Measurements from ENCODE around the gene OR6V1.

The OR6V1 gene

GRCh38 chr7:143016996-143017395 lies 35.1 kb upstream of the OR6V1 start:
- H3K4me3 ChIP-seq (ENCODE audit: low read length): no peak overlapping the region
- H3K9ac ChIP-seq (ENCODE audit: low read depth, low read length): no peak overlapping the region
- H3K4me1 ChIP-seq (ENCODE audit: insufficient read depth, low read length): no peaks in the 10 kb centered on the region
- no peak overlapping the region for H3K27ac ChIP-seq (ENCODE audit: low read length)
- H3K27me3 ChIP-seq (ENCODE audit: insufficient read depth, low read length): no peaks in the 10 kb centered on the region
- H3K36me3 ChIP-seq (ENCODE audit: insufficient read depth, low read depth, low read length): no peaks in the 10 kb centered on the region
- H3K9me3 ChIP-seq (ENCODE audit: insufficient read depth, low read depth, low read length): no peaks in the 10 kb centered on the region

- H3K4me3 ChIP-seq (ENCODE audit: low read length): no peak overlapping the region
- H3K9ac ChIP-seq (ENCODE audit: low read depth, low read length): no peak overlapping the region
- no peaks in the 10 kb centered on the region for H3K27me3 ChIP-seq (ENCODE audit: insufficient read depth, low read length)
- H3K9me3 ChIP-seq (ENCODE audit: insufficient read depth, low read depth, low read length): no peaks in the 10 kb centered on the region
- H3K27ac ChIP-seq (ENCODE audit: low read length): no peak overlapping the region
- no peaks in the 10 kb centered on the region for H3K4me1 ChIP-seq (ENCODE audit: insufficient read depth, low read length)
- H3K36me3 ChIP-seq (ENCODE audit: insufficient read depth, low read depth, low read length): no peaks in the 10 kb centered on the region
Measured at GRCh38 chr7:143018931-143019330, 33.2 kb upstream of the OR6V1 start.

DNA sequence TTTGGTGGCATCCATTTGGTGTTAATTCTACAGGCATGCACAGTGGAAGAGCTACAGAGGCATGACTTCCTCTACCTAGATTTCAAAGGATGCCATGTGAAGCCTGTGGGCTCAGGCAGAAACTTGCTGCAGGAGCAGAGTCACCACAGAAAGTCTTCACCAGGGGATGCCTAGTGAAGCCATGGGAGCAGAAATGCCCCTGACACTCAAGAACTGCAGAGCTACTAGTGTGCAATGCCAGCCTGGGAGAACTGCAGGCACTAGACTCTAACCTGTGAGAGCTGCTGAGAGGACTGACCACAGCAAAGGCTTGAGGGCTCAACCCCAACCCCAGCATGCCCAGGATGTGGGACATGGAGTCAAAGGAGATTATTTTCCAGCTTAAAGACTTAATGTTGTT lies 29.1 kb upstream of the OR6V1 start:
- Histone ChIP-seq H3K4me3 (ENCODE audit: low read length) (no peak overlapping the region), H3K4me1 (ENCODE audit: insufficient read depth, low read length) (no peaks in the 10 kb centered on the region), H3K27me3 (ENCODE audit: insufficient read depth, low read length) (no peaks in the 10 kb centered on the region), H3K27ac (ENCODE audit: low read length) (no peak overlapping the region), H3K36me3 (ENCODE audit: insufficient read depth, low read depth, low read length) (no peaks in the 10 kb centered on the region), H3K9ac (ENCODE audit: low read depth, low read length) (no peak overlapping the region), H3K9me3 (ENCODE audit: insufficient read depth, low read depth, low read length) (no peaks in the 10 kb centered on the region)

GRCh38 chr7:143025371-143025770 lies 26.8 kb upstream of the OR6V1 start:
- Histone ChIP-seq H3K27me3 (ENCODE audit: insufficient read depth, low read length) (no peaks in the 10 kb centered on the region), H3K4me1 (ENCODE audit: insufficient read depth, low read length) (no peaks in the 10 kb centered on the region), H3K9me3 (ENCODE audit: insufficient read depth, low read depth, low read length) (no peaks in the 10 kb centered on the region), H3K9ac (ENCODE audit: low read depth, low read length) (no peak overlapping the region), H3K4me3 (ENCODE audit: low read length) (no peak overlapping the region), H3K36me3 (ENCODE audit: insufficient read depth, low read depth, low read length) (no peaks in the 10 kb centered on the region), H3K27ac (ENCODE audit: low read length) (no peak overlapping the region)

DNA sequence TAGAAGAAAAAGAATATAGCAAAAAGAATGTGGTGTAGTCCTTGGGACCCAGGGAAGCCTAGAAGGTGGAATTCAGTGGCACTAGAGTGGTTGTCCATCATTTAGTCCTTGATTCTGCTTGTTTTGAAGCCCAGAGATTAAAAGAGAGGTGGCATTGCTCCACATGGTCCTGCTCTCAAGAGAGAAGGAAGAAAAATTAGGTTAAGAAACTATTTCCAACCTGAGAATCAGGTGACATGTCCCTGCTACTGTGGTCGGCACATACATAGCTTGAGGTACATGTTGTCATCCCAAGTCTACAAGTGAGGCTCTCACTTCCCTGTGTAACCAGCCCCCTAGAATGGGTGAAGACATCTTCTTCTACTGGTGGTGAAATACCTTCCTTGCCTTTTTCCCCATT lies 25.1 kb upstream of the OR6V1 start, which contains the start of gene OR9A2:
Gene OR9A2, minus strand, starts transcription at position 101 of the 400 bp plus-strand sequence. Its CDS starts 0 bp downstream, at position 101.
- Histone ChIP-seq H3K27me3 (ENCODE audit: insufficient read depth, low read length) (no peaks in the 10 kb centered on the region), H3K9ac (ENCODE audit: low read depth, low read length) (no peak within 1 kb of the TSS), H3K4me1 (ENCODE audit: insufficient read depth, low read length) (no peaks in the 10 kb centered on the region), H3K9me3 (ENCODE audit: insufficient read depth, low read depth, low read length) (no peaks in the 10 kb centered on the region), H3K36me3 (ENCODE audit: insufficient read depth, low read depth, low read length) (no peaks in the 10 kb centered on the region), H3K27ac (ENCODE audit: low read length) (no peak within 1 kb of the TSS), H3K4me3 (ENCODE audit: low read length) (no peak within 1 kb of the TSS)

GRCh38 chr7:143027683-143028082 lies 24.5 kb upstream of the OR6V1 start:
- Histone ChIP-seq H3K4me1 (ENCODE audit: insufficient read depth, low read length) (no peaks in the 10 kb centered on the region), H3K27me3 (ENCODE audit: insufficient read depth, low read length) (no peaks in the 10 kb centered on the region), H3K9me3 (ENCODE audit: insufficient read depth, low read depth, low read length) (no peaks in the 10 kb centered on the region), H3K36me3 (ENCODE audit: insufficient read depth, low read depth, low read length) (no peaks in the 10 kb centered on the region), H3K27ac (ENCODE audit: low read length) (no peak overlapping the region), H3K4me3 (ENCODE audit: low read length) (no peak overlapping the region), H3K9ac (ENCODE audit: low read depth, low read length) (no peak overlapping the region)

GRCh38 chr7:143038635-143039034 lies 13.5 kb upstream of the OR6V1 start:
- Histone ChIP-seq H3K27ac (ENCODE audit: low read length) (no peak overlapping the region), H3K4me1 (ENCODE audit: insufficient read depth, low read length) (no peaks in the 10 kb centered on the region), H3K9ac (ENCODE audit: low read depth, low read length) (no peak overlapping the region), H3K36me3 (ENCODE audit: insufficient read depth, low read depth, low read length) (no peaks in the 10 kb centered on the region), H3K9me3 (ENCODE audit: insufficient read depth, low read depth, low read length) (no peaks in the 10 kb centered on the region), H3K27me3 (ENCODE audit: insufficient read depth, low read length) (no peaks in the 10 kb centered on the region), H3K4me3 (ENCODE audit: low read length) (no peak overlapping the region)

- no peaks in the 10 kb centered on the region for H3K36me3 ChIP-seq (ENCODE audit: insufficient read depth, low read depth, low read length)
- H3K27me3 ChIP-seq (ENCODE audit: insufficient read depth, low read length): no peaks in the 10 kb centered on the region
- no peak overlapping the region for H3K4me3 ChIP-seq (ENCODE audit: low read length)
- no peaks in the 10 kb centered on the region for H3K9me3 ChIP-seq (ENCODE audit: insufficient read depth, low read depth, low read length)
- no peaks in the 10 kb centered on the region for H3K4me1 ChIP-seq (ENCODE audit: insufficient read depth, low read length)
- no peak overlapping the region for H3K27ac ChIP-seq (ENCODE audit: low read length)
- no peak overlapping the region for H3K9ac ChIP-seq (ENCODE audit: low read depth, low read length)
Measured at GRCh38 chr7:143040209-143040715, 11.9 kb upstream of the OR6V1 start.

GRCh38 chr7:143041346-143041745 lies 10.8 kb upstream of the OR6V1 start:
- no peak overlapping the region for H3K27ac ChIP-seq (ENCODE audit: low read length)
- H3K36me3 ChIP-seq (ENCODE audit: insufficient read depth, low read depth, low read length): no peaks in the 10 kb centered on the region
- H3K27me3 ChIP-seq (ENCODE audit: insufficient read depth, low read length): no peaks in the 10 kb centered on the region
- H3K9ac ChIP-seq (ENCODE audit: low read depth, low read length): no peak overlapping the region
- H3K4me1 ChIP-seq (ENCODE audit: insufficient read depth, low read length): no peaks in the 10 kb centered on the region
- H3K4me3 ChIP-seq (ENCODE audit: low read length): no peak overlapping the region
- H3K9me3 ChIP-seq (ENCODE audit: insufficient read depth, low read depth, low read length): no peaks in the 10 kb centered on the region

- Histone ChIP-seq H3K4me3 (ENCODE audit: low read length) (no peak overlapping the region), H3K9me3 (ENCODE audit: insufficient read depth, low read depth, low read length) (no peaks in the 10 kb centered on the region), H3K27me3 (ENCODE audit: insufficient read depth, low read length) (no peaks in the 10 kb centered on the region), H3K9ac (ENCODE audit: low read depth, low read length) (no peak overlapping the region), H3K27ac (ENCODE audit: low read length) (no peak overlapping the region), H3K36me3 (ENCODE audit: insufficient read depth, low read depth, low read length) (no peaks in the 10 kb centered on the region), H3K4me1 (ENCODE audit: insufficient read depth, low read length) (no peaks in the 10 kb centered on the region)
Measured at GRCh38 chr7:143042159-143042789, 9.9 kb upstream of the OR6V1 start.

- Histone ChIP-seq H3K27ac (ENCODE audit: low read length) (no peak overlapping the region), H3K36me3 (ENCODE audit: insufficient read depth, low read depth, low read length) (no peaks in the 10 kb centered on the region), H3K4me1 (ENCODE audit: insufficient read depth, low read length) (no peaks in the 10 kb centered on the region), H3K27me3 (ENCODE audit: insufficient read depth, low read length) (no peaks in the 10 kb centered on the region), H3K9me3 (ENCODE audit: insufficient read depth, low read depth, low read length) (no peaks in the 10 kb centered on the region), H3K9ac (ENCODE audit: low read depth, low read length) (no peak overlapping the region), H3K4me3 (ENCODE audit: low read length) (no peak overlapping the region)
Measured at GRCh38 chr7:143042790-143043271, 9.3 kb upstream of the OR6V1 start.

DNA sequence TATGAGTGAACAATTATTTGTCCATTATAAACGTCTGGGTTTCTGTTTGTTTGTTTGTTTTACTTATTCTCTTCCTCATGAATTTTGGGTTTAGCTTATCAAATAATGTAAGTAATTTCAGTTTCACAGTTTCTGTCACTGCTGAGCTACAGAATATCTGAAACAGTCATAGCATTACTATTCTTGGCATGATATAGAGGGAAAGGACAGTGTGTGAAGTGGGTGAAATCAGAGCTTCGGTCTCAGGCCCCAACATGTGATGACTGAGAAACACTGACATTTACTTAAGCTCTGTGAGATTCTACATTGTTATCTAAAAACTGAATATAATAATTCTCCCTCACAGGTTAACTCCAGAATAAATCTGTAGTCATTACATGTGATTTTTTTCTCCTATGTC lies 8.8 kb upstream of the OR6V1 start:
- no peak overlapping the region for H3K27ac ChIP-seq (ENCODE audit: low read length)
- H3K9ac ChIP-seq (ENCODE audit: low read depth, low read length): no peak overlapping the region
- no peak overlapping the region for H3K4me3 ChIP-seq (ENCODE audit: low read length)
- no peaks in the 10 kb centered on the region for H3K4me1 ChIP-seq (ENCODE audit: insufficient read depth, low read length)
- no peaks in the 10 kb centered on the region for H3K9me3 ChIP-seq (ENCODE audit: insufficient read depth, low read depth, low read length)
- H3K36me3 ChIP-seq (ENCODE audit: insufficient read depth, low read depth, low read length): no peaks in the 10 kb centered on the region
- H3K27me3 ChIP-seq (ENCODE audit: insufficient read depth, low read length): no peaks in the 10 kb centered on the region
